Measurements from ENCODE around the gene UNC13C.

UNC13C gene

DNA sequence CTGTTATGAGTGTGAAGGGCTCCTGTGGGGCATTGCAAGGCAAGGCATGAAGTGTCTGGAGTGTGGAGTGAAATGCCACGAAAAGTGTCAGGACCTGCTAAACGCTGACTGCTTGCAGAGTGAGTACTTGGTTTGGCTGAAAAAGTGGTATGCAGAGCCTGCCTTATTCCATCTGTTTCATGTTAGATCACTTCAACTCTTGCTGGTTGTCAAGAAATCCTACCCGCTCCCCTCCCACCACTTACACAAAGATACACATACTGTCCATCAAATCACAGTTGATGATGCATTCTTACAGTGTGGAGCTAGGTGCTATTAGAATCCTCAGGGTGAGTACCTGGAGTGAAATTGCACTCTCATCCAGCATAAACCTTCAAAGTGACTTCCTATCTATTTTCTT is 272.1 kb downstream of the UNC13C start:
- TF ChIP-seq, protein P1, sequence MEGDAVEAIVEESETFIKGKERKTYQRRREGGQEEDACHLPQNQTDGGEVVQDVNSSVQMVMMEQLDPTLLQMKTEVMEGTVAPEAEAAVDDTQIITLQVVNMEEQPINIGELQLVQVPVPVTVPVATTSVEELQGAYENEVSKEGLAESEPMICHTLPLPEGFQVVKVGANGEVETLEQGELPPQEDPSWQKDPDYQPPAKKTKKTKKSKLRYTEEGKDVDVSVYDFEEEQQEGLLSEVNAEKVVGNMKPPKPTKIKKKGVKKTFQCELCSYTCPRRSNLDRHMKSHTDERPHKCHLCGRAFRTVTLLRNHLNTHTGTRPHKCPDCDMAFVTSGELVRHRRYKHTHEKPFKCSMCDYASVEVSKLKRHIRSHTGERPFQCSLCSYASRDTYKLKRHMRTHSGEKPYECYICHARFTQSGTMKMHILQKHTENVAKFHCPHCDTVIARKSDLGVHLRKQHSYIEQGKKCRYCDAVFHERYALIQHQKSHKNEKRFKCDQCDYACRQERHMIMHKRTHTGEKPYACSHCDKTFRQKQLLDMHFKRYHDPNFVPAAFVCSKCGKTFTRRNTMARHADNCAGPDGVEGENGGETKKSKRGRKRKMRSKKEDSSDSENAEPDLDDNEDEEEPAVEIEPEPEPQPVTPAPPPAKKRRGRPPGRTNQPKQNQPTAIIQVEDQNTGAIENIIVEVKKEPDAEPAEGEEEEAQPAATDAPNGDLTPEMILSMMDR (conservative IDR thresholded peaks at IDR 0.05; ENCODE audit: control insufficient read depth, insufficient read depth, low read depth, low read length) = no peak
- DNase-seq (ENCODE audit: low read depth) = no peak
- H3K4me3 ChIP-seq (ENCODE audit: control insufficient read depth, low read depth, low read length) = no peak overlapping the region

DNA sequence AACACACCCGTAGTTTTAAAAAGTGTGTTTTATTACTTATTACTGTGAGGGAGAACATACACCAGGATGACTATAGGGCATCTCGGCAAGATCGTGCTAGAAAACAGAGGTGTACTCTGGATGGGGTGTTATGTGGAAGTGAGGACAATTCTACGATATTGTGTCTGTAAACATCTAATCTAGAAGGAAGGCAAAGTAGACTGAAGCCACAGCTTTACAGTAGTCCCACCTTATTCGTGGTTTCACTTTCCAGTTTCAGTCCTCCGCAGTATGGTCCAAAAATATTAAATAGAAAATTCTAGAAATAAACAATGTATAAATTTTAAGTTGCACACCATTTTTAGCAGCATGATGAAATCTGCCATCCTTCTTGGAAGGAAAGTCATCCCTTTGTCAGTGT is 277.9 kb downstream of the UNC13C start:
- DNase-seq (ENCODE audit: low read depth) = no peak
- TF ChIP-seq, protein P1 (conservative IDR thresholded peaks at IDR 0.05; ENCODE audit: control insufficient read depth, insufficient read depth, low read depth, low read length) = no peak
- H3K4me3 ChIP-seq (ENCODE audit: control insufficient read depth, low read depth, low read length) = no peak overlapping the region

DNA sequence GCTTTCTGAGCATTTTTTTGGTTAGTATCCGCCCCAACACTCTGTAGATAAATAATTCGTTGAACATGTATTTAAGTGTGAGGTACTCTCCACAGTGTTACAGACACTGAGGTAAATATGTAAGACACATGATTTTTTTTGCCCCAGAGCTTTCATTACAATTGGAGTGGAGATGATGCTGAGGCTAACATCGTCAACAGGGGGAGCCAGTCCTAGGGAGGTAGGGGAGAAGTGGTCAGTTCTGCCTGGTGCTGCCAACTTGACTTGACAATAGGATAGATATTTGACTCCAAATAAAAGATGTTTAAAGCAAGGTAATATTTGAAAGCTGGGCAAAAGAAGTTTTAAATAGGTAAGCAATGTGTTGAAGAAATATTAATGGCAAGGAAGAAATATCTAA is 295.7 kb downstream of the UNC13C start:
- no peak overlapping the region for H3K4me3 ChIP-seq (ENCODE audit: control insufficient read depth, low read depth, low read length)
- no peak for DNase-seq (ENCODE audit: low read depth)
- TF ChIP-seq, protein P1 (conservative IDR thresholded peaks at IDR 0.05; ENCODE audit: control insufficient read depth, insufficient read depth, low read depth, low read length) = no peak

DNA sequence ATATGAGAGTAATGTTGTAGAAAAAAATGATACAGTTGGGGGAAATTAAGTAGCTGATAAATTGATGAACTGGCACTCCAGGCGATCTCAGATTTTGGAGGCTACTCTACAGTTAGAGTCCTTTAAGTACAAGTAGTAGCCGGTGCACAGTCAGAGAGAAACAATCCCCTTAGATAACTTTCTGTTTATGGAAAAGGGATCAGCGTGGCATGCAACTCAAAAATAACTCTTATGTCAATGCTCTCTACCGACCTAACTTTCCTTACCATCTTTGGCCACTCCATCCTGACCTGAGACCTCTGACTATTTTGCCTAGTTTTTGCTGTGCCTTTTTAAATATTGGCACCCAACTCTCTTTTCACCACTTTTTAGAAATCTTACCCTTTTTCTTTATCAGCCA is 299.6 kb downstream of the UNC13C start:
- TF ChIP-seq, protein P1 (conservative IDR thresholded peaks at IDR 0.05; ENCODE audit: control insufficient read depth, insufficient read depth, low read depth, low read length) = no peak
- H3K4me3 ChIP-seq (ENCODE audit: control insufficient read depth, low read depth, low read length) = no peak overlapping the region
- DNase-seq (ENCODE audit: low read depth) = no peak

DNA sequence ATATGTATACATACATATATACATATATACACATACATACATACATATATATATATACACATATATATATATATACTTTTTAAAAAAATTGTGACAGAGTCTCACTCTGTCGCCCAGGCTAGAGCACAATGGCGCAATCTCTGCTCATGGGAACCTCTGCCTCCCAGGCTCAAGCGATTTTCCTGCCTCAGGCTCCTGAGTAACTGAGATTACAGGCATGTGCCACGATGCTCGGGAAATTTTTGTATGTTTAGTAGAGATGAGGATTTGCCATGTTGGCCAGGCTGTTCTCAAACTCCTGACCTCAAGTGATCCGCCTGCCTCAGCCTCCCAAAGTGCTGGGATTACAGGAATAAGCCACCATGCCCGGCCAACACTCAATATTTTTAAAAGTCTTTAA is 302.5 kb downstream of the UNC13C start:
- TF ChIP-seq, protein P1 (conservative IDR thresholded peaks at IDR 0.05; ENCODE audit: control insufficient read depth, insufficient read depth, low read depth, low read length) = no peak
- H3K4me3 ChIP-seq (ENCODE audit: control insufficient read depth, low read depth, low read length) = no peak overlapping the region
- no peak for DNase-seq (ENCODE audit: low read depth)

DNA sequence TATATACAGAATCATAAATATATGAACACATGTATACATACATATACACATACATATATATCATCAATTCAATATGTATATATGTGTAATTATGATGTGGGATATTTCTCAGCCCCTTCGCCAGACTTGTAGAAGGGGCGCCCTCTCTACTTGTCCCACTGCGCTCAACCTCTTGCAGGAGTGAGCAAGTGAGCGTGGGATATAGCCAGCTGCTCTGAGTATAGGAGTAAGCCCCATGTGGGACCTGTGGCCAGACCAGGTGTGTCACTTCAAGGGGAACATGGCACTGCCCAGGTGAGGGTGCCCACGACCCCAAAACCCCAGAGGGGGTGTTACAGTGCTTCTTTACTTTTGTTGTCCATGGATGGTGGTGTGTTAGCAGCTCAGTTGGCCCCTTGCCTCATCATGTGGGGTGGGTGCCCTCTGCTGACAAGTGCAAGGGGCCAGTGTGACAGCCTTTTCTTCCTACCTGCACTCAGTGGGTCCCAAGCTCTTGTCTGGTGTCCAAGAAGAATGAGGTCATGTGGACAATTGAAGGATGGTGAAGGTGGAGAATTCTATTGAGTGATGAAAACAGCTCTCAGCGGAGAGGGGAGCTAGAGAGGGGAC is 304.1 kb downstream of the UNC13C start:
- TF ChIP-seq, protein P1 (conservative IDR thresholded peaks at IDR 0.05; ENCODE audit: control insufficient read depth, insufficient read depth, low read depth, low read length) = no peak
- no peak for DNase-seq (ENCODE audit: low read depth)
- H3K4me3 ChIP-seq (ENCODE audit: control insufficient read depth, low read depth, low read length) = no peak overlapping the region

DNA sequence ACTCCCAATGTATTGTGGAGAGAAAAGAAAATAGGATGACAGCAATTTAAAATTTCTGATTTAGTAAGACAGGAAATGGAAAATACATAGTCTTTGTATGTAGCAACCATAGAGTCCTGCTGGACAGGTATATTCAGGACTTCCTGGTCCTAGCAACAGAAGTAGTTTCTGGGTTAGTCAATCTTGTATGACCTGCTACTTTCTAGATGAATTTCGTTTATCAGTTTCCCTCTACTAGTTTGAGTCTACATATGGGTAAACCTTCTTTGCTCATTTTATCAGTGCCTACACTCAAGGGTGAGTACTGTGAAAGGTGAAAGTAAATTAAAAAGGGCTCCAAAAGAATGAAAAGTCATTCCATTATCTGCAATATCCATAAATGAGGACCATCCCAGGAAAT is 309.8 kb downstream of the UNC13C start:
- no peak for DNase-seq (ENCODE audit: low read depth)
- TF ChIP-seq, protein P1 (conservative IDR thresholded peaks at IDR 0.05; ENCODE audit: control insufficient read depth, insufficient read depth, low read depth, low read length) = no peak
- no peak overlapping the region for H3K4me3 ChIP-seq (ENCODE audit: control insufficient read depth, low read depth, low read length)
